Glutamatergic neuron (in vitro differentiated cells): ENCODE data around the gene CAMTA1. TPM values are rescaled to one million over a fixed set of nuclear protein-coding genes. Genes with fewer than 3 reads are reported as not detected.

Experiments
- DNase-seq: peaks from one replicate; pipeline ENCODE4 v3.0.0; 2022
- H3K27ac Mint-ChIP-seq: one replicate; pipeline ENCODE4 v1.8.0; 2020; ENCODE audit warnings: mild to moderate bottlenecking, mixed read lengths, inconsistent platforms; ENCODE audit not compliant: unreplicated experiment
- H3K27me3 Mint-ChIP-seq: one replicate; pipeline ENCODE4 v1.8.0; 2020; ENCODE audit warnings: mild to moderate bottlenecking, moderate library complexity, mixed read lengths, inconsistent platforms; ENCODE audit not compliant: unreplicated experiment
- H3K36me3 Mint-ChIP-seq: one replicate; pipeline ENCODE4 v1.8.0; 2020; ENCODE audit warnings: mild to moderate bottlenecking, mixed read lengths, inconsistent platforms; ENCODE audit not compliant: unreplicated experiment
- H3K4me1 Mint-ChIP-seq: one replicate; pipeline ENCODE4 v1.8.0; 2020; ENCODE audit warnings: mild to moderate bottlenecking, low read depth, mixed read lengths, inconsistent platforms; ENCODE audit not compliant: unreplicated experiment
- H3K4me3 Mint-ChIP-seq: one replicate; pipeline ENCODE4 v1.8.0; 2020; ENCODE audit warnings: mild to moderate bottlenecking, mixed read lengths, inconsistent platforms; ENCODE audit not compliant: unreplicated experiment
- H3K9me3 Mint-ChIP-seq: one replicate; pipeline ENCODE4 v1.8.0; 2020; ENCODE audit warnings: mild to moderate bottlenecking, moderate library complexity, mixed read lengths, inconsistent platforms; ENCODE audit not compliant: unreplicated experiment
- total RNA-seq: library from RNA; stranded (reverse); fragmentation: NEBNext Ultra II Directional; extraction: Animal tissue kit (Norgen Biotek cat#: 25700); gene quantifications from one replicate; pipeline ENCODE4 v1.2.1, GENCODE V29; 2021; ENCODE audit not compliant: unreplicated experiment
- TF ChIP-seq, protein P1 (sequence below): fragments of 200-600 bp; sonication (generic); IDR thresholded peaks from one replicate; pipeline ENCODE4 v1.5.0; 2021; ENCODE audit not compliant: partially characterized antibody, unreplicated experiment

The CAMTA1 gene
- total RNA-seq, 1 donor from 2014 or later: 77.2 TPM

DNA sequence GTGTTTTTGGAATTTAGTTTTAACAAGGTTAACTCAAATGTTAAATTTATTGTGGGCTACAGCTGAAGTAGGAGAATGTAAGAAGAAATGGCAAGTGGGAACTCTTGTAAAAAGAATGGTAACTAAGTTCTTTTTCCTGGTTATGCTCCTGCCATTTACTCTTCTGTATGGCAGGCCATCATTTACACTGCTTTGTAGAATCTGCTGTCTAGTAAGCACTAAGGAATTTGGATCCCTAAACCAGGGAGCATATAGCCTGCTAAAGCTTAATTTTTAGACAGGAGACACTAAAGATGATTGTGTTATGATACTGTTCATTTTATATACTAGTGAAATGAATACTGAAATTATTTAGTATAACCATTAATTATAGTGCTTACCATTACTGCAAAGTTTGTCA is 85.3 kb downstream of the CAMTA1 start:
- H3K4me1 Mint-ChIP-seq: peaks cover 21% of the 10 kb centered on the region
- no peak overlapping the region for H3K27ac Mint-ChIP-seq
- H3K36me3 Mint-ChIP-seq: no peaks in the 10 kb centered on the region
- H3K27me3 Mint-ChIP-seq: no peaks in the 10 kb centered on the region
- H3K4me3 Mint-ChIP-seq: no peak overlapping the region
- H3K9me3 Mint-ChIP-seq: peaks cover 2% of the 10 kb centered on the region
- no peak for DNase-seq
- TF ChIP-seq, protein P1, sequence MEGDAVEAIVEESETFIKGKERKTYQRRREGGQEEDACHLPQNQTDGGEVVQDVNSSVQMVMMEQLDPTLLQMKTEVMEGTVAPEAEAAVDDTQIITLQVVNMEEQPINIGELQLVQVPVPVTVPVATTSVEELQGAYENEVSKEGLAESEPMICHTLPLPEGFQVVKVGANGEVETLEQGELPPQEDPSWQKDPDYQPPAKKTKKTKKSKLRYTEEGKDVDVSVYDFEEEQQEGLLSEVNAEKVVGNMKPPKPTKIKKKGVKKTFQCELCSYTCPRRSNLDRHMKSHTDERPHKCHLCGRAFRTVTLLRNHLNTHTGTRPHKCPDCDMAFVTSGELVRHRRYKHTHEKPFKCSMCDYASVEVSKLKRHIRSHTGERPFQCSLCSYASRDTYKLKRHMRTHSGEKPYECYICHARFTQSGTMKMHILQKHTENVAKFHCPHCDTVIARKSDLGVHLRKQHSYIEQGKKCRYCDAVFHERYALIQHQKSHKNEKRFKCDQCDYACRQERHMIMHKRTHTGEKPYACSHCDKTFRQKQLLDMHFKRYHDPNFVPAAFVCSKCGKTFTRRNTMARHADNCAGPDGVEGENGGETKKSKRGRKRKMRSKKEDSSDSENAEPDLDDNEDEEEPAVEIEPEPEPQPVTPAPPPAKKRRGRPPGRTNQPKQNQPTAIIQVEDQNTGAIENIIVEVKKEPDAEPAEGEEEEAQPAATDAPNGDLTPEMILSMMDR: no peak

DNA sequence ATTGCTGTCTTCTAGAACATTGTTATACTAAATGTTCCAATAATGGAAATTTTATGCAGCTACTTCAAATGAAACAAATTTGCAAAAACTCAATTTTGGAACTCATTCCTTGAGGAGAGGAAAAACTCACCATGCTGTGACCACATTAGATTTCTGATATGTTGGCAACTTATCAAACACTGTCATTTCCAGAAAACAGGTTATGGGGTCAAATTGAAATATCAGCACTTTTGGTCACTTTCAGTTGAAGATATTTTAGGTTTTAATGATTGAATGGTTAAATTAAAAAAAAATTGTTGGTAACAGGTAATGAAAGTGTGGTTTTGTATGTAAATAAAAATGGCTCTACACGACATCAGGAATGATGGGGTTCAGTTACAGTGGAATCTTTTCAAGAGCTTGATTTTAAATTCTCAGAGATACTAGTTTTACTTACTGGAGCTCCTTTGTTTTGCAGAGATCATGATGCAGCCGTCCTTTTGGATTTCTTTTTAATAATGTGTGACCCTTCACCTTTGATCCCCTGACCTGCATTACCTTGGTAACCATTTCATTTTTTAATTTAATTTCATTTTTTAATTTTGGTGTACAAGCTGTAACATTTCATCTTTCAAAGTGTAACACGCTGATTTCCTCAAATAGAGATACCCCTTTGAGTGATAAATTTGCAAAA is 86.2 kb downstream of the CAMTA1 start:
- Mint-ChIP-seq H3K27me3 (no peaks in the 10 kb centered on the region), H3K4me1 (peaks cover 20% of the 10 kb centered on the region), H3K27ac (no peak overlapping the region), H3K9me3 (peaks cover 2% of the 10 kb centered on the region), H3K4me3 (no peak overlapping the region), H3K36me3 (no peaks in the 10 kb centered on the region)
- no peak for DNase-seq
- TF ChIP-seq, protein P1: no peak

DNA sequence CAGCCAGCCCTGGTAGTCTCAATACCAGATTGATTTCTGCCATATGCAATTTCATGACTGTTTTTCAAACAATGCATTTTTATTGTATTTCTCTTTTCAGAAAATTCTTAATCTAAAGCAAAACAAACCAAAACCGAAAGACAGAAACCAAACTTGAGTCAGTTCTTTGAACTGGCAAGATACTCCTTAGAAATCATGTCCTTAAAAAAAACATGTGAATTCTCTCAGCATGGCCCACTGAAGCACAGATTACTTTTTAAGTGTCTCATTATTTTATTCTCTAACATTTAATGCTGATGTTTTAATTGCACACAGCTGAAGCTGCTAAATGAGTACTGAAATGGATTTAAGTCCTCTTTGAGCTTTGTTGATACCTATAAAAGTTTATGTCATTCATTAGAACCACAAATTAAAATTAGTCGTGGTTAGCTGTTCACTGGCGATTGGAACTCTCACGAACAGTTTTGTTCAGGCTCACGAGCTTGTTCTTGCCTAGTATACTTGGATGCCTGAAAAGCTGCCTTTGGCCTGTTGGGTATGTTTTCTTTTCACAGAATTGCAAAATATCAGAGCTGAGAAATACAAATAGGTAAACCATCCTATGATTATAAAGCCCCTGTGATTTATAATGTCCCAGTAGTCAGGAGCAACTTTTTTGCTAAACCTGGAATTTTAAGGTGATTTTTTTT is 87.5 kb downstream of the CAMTA1 start:
- H3K4me1 Mint-ChIP-seq: peaks cover 19% of the 10 kb centered on the region
- no peak overlapping the region for H3K4me3 Mint-ChIP-seq
- TF ChIP-seq, protein P1: no peak
- no peaks in the 10 kb centered on the region for H3K36me3 Mint-ChIP-seq
- H3K27me3 Mint-ChIP-seq: no peaks in the 10 kb centered on the region
- H3K9me3 Mint-ChIP-seq: peaks cover 2% of the 10 kb centered on the region
- no peak overlapping the region for H3K27ac Mint-ChIP-seq
- no peak for DNase-seq

DNA sequence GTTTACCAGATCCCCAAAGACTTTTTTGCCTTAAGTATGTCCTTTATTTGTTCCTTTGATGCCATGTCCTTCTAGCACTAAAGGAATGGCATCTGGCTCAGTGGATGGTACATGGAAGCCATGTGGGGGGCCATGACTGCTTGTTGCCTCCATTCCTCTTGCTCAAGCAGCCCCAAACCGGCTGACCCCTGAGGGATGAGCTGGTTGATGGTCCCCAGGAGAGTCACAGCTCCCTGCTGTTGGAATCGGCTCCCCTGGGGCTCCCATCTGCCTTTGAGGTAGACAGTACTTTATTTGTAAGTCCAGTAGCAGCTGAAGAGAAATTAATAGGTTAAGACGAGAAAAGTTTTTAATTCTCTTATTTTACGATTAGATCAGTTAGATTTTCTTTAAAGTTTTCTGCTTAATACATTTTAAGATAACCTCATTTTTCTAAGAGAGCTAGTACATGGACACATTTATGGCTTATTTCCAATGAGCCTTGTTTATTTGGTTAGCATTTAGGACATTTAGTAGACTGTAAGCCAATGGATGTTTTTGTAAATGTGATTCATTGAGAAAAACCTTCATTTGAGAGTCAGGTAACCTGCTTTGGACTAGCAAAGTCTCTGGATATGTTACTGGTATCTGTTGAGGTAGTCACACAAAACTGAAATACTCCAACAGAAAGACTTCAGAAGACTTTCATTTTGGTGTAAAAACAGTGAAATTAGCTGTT is 88.2 kb downstream of the CAMTA1 start:
- Mint-ChIP-seq H3K4me3 (no peak overlapping the region), H3K4me1 (peaks cover 14% of the 10 kb centered on the region), H3K27me3 (no peaks in the 10 kb centered on the region), H3K27ac (no peak overlapping the region), H3K36me3 (no peaks in the 10 kb centered on the region), H3K9me3 (peaks cover 2% of the 10 kb centered on the region)
- TF ChIP-seq, protein P1: no peak
- DNase-seq: no peak

DNA sequence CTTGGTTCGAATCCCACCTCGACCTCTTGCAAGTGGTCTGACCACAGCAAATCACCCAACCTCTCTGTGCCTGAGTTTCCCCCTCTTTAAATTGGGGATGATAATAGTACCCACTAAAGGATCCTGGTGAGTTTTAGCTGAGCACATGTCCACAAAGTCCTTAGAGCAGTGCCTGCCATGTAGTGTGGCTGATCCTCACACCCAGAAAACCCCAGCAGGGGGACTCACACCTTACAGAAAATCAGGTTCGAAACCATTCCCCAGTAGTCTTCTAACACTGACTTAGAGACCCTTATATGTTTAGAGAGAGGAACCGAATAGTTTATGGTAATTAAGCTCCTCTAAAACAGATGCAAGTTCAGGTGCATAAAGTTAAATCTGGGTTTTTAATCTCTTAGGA is 89.0 kb downstream of the CAMTA1 start:
- no peaks in the 10 kb centered on the region for H3K27me3 Mint-ChIP-seq
- H3K4me1 Mint-ChIP-seq: peaks cover 14% of the 10 kb centered on the region
- H3K4me3 Mint-ChIP-seq: no peak overlapping the region
- peaks cover 2% of the 10 kb centered on the region for H3K9me3 Mint-ChIP-seq
- TF ChIP-seq, protein P1: no peak
- DNase-seq: no peak
- no peak overlapping the region for H3K27ac Mint-ChIP-seq
- H3K36me3 Mint-ChIP-seq: no peaks in the 10 kb centered on the region
